Astrocyte (in vitro differentiated cells and primary cell): ENCODE measurements around the gene CIB4.

Source experiments
- EZH2 ChIP-seq: IDR thresholded peaks from 2 replicates; pipeline ENCODE4 v1.6.1; 2012; ENCODE audit warnings: mild to moderate bottlenecking, low read length, inconsistent platforms; ENCODE audit not compliant: insufficient read depth
- TF ChIP-seq, protein P1 (sequence below): IDR thresholded peaks from 2 replicates; pipeline ENCODE4 v1.5.1; 2011; ENCODE audit warnings: low read depth, mild to moderate bottlenecking, inconsistent platforms, low read length, moderate library complexity; ENCODE audit not compliant: insufficient read depth

DNA sequence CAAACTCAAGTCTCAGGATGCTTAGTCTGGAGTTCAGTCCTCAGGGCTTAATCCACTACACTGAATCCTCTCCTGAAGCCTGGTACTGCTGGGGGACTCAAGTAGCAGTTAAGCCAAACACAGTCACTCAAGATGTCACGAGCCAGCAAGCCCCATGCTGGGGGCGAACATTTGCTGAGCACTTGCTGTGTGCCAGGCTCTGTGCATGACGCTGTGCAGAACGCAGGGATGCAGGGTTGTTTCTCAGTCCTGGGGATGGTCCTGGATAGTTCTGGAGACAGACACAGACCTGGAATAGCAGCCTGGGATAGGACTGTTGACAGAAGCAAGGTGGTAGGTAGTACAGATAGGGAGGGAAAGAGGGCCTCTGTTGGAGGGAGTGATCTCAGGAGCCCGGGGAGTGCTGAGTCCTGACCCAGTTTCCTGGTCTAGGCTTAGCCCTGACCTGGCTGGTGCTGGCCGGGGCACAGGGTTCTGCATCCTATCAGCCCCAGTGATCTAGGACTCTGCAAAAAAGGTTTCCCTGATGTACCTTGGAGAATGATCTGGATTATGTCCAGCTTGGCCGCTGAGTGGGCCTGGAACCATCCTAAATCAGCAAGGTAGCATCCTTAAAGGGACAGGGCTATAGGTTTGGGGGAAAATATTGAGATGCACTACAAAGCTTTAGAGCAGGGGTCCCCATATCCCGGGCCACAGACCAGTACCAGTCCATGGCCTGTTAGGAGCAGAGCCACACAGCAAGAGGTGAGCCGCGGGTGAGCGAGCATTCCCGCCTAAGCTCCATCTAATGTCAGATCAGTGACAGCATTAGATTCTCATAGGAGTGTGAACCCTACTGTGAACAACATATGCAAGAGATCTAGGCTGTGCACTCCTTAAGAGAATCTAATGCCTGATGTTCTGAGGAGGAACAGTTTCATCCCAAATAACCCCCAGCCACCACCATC is 108.6 kb downstream of the CIB4 start:
- TF ChIP-seq, protein P1, sequence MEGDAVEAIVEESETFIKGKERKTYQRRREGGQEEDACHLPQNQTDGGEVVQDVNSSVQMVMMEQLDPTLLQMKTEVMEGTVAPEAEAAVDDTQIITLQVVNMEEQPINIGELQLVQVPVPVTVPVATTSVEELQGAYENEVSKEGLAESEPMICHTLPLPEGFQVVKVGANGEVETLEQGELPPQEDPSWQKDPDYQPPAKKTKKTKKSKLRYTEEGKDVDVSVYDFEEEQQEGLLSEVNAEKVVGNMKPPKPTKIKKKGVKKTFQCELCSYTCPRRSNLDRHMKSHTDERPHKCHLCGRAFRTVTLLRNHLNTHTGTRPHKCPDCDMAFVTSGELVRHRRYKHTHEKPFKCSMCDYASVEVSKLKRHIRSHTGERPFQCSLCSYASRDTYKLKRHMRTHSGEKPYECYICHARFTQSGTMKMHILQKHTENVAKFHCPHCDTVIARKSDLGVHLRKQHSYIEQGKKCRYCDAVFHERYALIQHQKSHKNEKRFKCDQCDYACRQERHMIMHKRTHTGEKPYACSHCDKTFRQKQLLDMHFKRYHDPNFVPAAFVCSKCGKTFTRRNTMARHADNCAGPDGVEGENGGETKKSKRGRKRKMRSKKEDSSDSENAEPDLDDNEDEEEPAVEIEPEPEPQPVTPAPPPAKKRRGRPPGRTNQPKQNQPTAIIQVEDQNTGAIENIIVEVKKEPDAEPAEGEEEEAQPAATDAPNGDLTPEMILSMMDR = no peak
- no peak for TF ChIP-seq EZH2
